GM19023 (cell line): ENCODE results near the gene TRAK1.

Experiments
- ATAC-seq: cut with Tn5 transposase; IDR thresholded peaks from one replicate; pipeline ENCODE4 v1.9.1; 2021; ENCODE audit warnings: mild to moderate bottlenecking, moderate library complexity; ENCODE audit not compliant: unreplicated experiment

TRAK1 gene

DNA sequence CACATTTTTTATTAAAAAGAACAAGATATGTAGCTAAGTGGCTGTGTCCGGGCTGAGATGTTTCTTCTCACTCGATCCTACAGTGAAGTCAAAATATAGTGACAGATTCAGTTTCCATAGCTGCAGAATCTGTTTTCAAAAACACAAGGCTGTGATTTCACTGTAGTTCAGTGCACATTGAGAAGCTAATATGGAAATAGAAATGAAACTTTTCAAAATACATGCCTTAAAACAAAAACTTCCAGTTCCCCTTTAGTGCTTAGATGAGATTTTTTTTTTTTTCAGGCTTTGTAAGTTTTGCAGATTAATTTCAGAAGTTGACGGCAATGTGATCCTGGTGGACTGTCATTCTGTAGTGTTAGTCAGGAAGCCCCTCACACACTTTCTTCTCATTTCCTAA lies 23.8 kb upstream of the TRAK1 start:
- ATAC-seq = peak; percentile 75

DNA sequence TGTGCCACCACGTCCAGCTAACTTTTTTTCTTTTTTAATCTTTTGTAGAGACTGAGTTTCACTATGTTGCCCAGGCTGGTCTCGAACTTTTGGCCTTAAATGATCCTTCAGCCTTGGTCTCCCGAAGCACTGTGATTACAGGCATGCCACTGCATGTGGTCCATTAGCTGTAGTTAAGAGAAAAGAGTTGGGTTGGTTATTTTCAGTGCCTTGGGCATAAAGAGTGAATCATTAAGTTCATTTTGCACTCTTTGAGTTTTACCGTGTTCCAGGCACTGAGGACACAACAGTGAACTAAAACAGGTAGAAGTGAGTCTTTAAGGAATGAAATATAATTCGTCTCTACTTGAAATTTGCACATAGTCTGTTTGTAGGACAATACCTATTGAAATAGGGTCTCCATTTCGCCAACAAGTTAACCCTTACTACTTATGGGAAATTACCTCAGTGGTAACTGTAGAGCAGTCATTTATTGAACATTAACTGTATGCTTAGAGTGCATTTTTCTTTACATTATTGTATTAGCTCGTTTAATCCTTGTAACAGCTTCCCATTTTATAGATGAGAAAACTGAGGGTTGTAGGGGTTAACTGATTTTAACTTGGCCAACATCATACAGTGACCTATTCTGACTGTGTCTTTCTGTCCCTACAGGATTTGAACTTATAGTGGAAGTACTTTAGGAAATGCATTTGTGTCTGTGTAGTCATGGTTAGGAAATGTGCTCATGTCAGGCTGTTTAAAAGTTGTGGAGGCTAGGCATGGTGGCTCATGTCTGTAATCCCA lies 22.7 kb upstream of the TRAK1 start:
- no peak for ATAC-seq

DNA sequence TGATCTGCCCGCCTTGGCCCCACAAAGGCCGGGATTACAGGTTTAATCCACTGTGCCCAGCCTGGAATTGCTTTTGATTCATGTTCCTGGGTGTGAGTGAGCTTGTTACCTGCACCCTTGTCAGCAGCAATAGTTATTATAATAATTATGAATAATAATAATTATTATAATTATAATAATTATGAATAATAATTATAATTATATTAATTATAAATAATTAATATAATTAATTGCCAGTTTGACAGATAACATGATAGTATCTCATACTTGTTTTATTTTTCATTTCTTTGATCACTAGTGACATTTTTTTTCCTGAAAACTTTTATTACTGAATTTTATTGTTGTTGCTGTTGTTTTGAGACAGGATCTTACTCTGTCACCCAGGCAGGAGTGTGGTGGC lies 21.1 kb upstream of the TRAK1 start:
- ATAC-seq = no peak

DNA sequence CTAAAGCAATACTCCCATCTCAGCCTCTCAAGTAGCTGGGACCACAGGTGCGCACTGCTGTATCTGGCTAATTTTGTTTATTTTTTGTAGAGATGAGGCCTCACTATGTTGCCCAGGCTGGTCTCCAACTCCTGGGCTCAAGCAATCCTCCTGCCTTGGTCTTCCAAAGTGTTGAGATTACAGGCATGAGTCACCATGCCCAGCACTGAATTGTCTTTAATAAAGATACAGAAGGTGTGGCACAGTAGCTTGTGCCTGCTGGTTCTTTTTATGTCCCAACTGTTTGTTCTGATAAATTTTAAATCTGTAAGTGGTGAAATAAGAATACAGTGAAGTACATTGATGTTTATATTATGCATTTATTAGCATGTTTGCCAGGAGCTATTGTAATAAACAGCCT lies 20.6 kb upstream of the TRAK1 start:
- ATAC-seq = no peak

DNA sequence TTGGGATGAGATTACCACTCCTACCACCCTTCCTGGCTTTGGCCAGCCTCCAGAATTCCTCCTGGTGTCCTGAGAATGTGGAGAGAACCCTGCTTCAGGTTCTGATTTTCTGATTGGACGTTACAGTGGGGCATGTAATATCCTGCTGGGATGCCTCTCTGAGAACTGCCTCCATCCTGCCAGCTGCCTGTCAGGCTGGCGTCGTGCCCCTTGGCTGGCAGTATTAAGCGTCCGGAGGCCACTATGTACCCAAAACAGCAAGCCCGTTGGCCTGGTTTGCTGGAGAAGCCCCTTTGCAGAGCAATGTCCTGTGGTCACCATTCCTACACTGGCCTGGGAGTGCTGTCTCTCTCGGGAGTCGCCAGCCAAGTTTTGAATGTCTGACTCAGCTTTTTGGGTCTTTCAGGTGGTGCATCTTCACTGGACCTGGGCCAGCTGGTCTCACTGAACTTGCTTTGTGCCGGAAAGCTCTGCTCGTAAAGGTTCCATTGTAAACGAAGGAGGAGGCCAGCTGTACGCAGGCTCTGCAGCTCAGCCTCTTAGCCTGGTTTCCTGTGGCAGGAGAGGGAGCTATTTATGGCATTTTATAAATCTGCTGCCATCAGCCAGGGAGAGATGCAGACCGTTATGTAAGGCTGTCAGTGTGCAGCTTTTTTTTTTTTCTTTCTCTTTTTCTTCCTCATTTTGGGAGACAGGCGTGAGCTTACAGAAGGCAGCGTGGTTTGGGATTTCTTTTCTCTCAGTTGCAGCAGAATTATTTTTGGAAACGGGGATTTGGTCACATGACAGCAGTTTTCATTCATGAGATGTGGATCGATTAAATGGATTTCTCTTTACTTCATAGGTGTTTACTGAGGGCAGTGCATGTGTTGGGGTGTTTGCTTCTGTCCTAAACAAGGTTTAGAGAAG lies 19.0 kb upstream of the TRAK1 start:
- peak; percentile 62 for ATAC-seq

DNA sequence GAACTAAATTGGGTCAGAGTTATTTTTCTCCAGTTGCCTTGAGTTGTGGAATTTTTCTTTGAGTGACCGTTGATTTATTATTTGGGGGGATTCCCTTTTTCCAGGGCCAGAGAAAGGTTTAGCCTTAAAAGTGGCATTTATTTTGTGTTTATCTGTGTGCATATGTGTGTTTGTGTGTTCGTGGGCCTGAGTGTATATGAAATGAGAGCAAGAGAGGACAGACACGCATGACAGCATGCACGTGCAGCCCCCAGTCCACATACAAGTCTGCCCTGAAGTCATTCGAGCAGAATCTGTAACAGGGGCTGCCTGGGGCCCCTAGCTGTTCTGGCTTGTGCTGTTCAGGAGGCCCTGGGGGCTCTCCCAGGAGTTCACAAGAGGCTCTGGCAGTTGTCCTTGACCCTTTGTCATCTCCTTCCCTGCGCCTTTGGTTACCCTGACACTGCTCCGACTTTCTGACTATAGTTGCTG lies 18.3 kb upstream of the TRAK1 start:
- no peak for ATAC-seq

DNA sequence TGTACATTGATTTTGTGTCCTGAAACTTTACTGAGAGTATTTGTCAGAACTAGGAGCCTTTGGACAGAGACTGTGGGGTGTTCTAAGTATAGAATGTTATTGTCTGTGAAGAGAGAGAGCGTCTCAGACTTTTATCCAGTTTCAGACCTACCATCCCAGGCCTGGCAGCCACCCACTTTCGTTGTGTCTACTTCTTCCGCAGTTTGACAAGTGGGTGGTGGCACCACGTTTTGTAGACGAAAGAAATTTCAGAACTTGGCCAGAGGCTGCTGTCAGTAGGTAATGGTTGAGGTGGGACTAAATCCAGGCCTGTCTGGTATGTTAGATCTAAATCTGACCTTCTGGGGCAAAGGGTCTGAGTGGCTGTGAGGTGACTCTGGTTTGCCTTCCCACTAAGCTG lies 13.4 kb upstream of the TRAK1 start:
- no peak for ATAC-seq

DNA sequence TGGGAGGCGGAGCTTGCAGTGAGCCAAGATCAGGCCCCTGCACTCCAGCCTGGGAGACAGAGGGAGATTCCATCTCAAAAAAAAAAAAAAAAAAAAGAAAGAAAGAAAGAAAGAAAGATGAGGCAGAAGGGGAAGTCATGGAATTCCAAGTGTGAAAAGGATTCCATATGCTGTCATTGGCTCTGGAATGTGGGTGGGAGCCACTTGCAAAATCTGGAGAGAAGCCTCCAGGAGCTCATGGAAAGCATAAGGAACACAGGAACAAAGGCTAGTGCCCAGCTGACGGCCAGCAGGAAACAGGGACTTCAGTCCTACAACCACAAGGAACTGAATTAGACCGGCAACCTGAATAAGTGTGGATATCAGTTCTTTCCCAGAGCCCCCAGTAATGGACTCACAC lies 12.5 kb upstream of the TRAK1 start:
- ATAC-seq = no peak

DNA sequence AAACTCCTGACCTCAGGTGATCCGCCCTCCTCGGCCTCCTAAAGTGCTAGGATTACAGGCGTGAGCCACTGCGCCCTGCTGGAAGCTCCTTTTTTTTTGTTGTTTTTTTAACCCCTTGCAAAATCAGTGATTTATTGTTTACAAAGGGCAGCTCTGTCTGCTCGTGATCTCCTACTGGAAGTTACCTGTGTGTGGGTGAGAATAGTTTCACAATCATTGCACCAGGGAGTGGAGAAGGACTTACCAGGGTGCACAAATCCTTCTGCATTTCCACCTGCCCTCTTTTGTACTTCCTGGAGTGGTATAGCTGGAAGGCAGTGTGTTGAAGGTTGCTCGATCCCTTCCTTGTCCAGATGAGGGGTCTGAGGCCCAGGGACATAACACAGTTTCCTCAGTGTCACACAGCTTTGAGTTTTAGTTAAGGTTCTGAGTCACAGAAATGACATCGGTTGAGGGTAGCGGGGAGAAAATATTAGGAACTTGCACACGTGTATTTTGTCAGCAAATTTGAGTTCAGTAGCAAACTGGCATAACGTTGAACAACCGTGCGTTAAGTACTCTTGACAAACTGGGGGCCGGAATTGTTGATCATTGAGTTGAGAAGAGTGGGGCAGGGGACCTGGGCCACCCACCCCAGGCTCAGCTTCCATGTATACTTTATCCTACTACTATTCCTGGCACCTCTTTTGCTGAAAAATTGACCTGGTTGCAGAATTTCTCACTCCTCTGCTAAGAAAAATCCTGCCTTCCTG lies 11.3 kb upstream of the TRAK1 start:
- ATAC-seq = no peak

DNA sequence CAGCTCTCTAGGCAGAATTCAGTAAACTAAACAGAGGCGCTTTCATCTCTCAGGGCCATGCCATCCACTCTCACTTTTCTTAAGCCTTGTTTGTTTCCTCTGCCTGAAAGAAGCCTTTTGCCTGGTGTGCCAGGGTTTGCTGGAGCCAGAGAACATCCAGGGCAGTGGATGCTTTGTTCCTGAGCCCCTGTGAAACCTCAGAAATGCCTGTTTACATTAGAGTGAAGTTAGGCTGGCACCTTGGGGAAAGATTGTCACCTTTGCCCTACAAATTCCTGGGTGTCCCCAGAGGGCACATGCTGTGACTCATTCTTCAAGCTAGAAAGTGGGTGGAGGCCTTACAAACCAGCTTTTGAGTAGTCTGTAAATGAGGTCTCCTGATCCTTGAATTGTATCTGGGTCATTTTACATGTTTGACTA lies 10.7 kb upstream of the TRAK1 start:
- ATAC-seq = no peak

DNA sequence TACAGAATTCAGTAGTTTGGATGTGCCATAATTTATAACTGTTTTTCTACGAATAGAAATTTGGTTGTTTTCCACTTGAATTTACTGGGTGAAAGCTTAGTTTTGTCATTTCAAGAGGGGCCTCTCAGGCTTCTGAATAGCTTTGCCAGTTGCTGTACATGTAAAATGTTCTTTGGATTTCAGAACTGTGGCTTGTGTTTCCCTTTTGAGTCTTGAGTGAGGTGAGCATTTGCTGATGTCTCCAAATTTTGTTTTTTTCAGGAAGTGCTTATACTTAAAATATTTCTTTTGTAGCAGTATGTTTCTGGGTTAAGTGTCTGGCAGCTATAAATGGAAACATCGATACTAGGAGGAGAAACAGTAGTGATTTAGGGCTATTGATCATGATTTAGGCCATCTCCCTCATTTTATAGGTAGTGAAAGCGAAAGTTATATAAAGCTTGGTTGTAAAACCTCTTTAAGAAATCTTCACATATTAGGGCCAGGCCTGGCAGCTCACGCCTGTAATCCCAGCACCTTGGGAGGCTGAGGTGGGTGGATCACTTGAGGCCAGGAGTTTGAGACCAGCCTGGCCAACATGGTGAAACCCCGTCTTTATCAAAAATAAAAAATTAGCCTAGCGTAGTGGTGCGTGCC lies 9.2 kb upstream of the TRAK1 start:
- ATAC-seq = no peak

DNA sequence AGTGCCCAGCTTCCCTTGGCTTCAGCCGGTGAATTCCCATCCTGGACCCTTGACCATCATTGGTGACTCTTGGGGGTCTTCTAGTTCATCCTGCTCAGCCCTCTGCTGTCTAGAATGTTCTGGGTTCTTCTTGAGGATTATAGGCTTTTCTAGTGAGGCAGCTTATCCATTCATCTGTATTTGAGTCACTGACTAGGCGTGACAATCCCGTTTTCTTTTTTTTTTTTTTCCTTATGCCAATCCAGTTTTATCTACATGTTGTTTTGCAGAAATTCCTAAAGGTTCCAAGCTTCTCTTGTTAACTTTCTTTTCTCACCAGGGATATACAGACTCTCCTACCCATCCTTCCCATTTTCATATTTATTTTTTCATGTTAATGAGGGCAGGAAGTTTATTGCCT lies 6.6 kb upstream of the TRAK1 start:
- ATAC-seq = no peak

DNA sequence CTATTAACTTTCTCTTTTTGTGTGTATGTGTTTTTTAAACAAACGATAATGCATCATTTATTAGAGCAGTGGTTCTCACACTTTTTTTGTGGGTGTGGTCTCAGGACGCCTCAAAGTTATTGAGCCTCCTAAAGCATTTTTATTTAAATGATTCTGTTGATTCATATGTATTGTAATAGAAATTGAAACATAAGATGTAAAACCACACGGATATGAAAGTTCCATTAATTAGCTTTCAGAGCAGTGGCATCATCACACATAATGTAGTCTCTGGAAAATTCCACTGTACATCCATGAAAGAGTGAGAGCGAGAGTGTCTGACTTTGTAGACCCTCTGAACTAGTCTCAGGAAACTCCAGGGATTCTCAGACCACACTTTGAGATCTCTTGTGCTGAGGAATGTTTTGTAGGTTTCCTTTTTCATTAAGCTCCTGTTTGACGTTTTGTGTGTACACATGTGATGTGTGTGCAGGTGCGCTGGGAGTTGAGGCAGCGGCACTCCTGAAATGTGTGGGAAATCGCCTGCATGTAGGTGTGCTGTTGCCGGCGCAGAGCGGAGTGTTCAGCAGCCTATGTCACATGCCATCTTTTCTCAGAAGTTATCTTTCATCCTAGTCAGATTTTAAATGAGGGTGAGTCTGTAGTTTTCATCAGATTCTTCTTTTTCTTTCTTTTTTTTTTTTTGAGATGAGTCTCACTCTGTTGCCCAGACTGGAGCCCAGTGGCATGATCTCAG lies 5.3 kb upstream of the TRAK1 start:
- ATAC-seq = no peak

DNA sequence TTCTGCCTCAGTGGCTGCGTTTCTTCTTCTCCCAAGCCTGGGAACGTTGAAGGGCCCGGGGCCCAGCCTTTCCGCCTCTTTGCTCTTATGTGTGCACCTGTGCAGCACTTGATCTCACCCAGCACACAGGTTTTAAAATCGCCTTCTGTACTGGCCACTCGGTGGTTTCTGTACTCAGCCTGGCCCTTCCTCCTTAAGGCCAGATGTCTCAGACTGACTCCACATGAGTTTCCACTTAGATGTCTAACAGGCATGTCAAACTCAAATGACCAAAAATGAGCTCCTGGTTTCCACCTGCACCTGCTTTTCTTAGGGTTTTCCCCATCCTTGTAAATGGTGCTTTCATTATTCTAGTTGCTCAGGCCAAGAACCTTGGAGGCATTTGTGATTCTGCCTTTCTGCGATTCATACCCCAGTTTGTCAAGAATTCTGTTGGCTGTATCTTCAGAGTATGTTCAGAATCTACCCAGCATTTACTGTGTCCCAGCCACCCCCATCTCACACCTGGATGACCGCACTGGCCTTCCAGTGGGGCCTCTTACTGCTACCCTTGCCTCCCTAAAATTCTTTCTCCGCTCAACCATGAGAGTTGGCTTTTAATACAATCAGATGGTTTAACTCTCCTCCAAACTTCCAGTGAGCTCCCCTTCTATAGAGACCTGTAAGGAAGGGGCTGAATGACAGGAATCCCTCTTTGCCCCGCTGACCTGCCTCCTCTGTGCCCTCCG lies 2.2 kb upstream of the TRAK1 start:
- peak; percentile 76 for ATAC-seq

DNA sequence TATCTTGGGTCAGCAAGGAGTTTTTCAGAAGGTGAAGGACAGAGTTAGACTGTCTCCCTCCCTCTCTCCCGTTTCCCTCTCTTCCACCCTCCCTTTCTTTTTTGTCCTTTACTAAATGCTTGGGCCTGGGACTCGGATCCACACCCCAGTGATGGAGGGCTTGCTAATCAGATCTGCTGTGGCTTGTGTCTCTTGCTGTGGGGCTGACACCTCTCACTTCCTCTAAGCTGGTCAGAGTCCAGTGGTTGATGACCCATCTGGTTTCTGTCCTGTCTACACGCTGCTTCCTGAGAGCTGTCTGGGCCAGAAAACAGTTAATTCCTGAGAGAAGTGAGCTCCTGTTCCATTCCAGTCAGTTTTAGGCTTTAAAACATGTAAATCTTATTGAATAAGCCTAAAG lies 849 bp downstream of the TRAK1 start:
- no peak for ATAC-seq

DNA sequence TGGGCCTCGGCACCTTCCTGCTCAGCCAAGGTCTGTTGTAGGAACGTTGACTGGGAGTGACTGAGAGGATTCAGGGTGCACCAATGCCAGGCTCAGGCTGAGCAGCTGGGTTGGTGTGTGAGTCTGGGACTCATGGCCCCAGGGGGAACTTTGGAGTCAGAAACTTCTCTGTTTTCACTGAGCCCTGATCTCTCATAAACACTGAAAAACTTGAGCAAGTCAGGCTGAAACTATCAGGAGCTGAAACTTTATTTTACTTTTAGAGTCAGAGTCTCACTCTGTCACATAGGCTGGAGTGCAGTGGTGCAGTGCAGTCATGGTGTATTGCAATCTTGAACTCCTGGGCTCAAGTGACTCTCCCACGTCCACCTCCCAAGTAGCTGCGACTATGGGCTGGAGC lies 3.0 kb downstream of the TRAK1 start:
- ATAC-seq = peak; percentile 73

DNA sequence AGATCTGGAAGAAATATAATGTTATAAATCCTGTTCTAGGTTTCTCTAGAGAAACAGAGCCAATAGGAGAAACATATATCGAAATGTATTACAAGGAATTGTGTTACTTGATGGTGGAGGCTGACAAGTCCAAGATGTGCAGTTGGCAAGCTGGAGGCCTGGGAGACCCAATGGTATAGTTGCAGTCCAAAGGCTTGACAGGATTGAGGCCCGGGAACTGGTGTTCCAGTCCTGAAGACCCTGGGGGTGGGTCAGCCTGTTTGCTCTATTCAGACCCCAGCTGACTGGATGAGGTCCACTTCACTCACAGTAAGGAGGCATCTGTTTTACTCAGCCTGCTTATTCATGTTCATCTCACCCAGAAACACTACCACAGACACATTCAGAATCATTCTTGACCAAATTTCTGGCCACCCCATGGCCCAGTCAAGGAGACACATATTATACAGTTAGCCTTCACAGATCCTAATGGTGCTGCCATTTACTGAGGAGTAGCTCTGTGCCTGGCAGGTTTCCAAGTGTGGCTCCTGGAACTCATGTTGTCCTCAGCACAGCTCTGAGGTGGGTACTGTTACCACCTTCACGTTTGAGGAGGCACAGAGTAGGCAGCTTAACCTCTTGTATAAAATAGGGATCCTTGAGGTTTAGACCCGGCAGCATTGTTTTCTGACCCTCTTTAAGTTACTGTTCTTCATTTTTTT lies 3.7 kb downstream of the TRAK1 start:
- ATAC-seq = no peak

DNA sequence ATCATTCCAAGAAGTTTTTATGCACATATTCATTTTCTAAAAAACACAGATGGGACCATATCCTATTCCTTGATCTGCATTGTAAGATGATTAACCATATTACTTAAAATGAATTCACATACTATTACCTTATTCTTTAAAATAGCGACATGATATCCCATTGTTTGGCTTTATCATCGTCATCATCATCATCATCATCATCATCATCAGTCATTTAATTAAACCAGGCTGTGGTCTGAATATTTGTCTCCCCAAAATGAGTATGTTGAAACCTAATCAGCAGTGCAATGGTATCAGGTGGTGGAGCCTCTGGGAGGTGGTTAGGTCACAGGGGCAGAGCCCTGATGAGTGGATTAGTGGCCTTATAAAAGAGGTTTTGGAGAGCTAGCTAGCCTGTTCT lies 4.4 kb downstream of the TRAK1 start:
- no peak for ATAC-seq
